Mammary epithelial cell (primary cell): Measurements from ENCODE around the gene RCC1.

ENCODE experiments used
- CTCF ChIP-seq, 2 donors: IDR thresholded peaks in 1 of 2; conservative IDR thresholded peaks in 1 of 2; 2 replicates each; pipeline ENCODE4 v1.5.1; 2011 to 2012; ENCODE audit warnings: inconsistent platforms in 2 of 2, low read length in 2 of 2, mild to moderate bottlenecking in 2 of 2, control low read depth in 1 of 2, low read depth in 1 of 2; ENCODE audit not compliant: insufficient read depth in 1 of 2; ENCODE audit errors: extremely low read depth in 1 of 2
- EZH2 ChIP-seq: IDR thresholded peaks from 2 replicates; pipeline ENCODE4 v1.6.1; 2012; ENCODE audit warnings: low read length, inconsistent platforms, borderline replicate concordance

DNA sequence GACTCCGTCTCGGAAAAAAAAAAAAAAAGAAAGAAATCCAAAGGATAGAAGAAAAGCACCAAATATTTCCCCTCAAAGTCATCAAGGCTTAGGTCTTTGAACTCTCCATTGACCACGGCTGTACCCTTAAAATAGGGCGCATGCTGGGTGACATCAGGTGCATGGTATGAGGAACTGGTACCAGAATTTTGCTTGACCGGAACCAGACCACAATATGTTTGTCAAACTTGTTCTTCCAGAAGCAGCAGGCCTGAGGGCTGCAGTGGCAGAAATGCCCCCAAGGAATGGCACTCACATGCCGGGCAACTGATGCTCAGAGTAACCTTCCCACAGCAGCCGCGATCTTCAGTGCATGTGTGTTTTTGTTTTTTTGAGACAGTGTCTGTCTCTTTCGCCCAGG is 21.0 kb downstream of the RCC1 start:
- no peak for TF ChIP-seq EZH2
- TF ChIP-seq CTCF (conservative IDR thresholded peaks at IDR 0.05 in 1 of 2, IDR thresholded peaks at IDR 0.05 in 1 of 2; ENCODE audit: extremely low read depth in 1 of 2, insufficient read depth in 1 of 2, low read depth in 1 of 2, low read length in 2 of 2), result no peak
